NCI-H2196 treated with DMSO at 0.1 percent for 48 hours (cell line): Measurements from ENCODE around the gene HECW1.
"Not testable (repeated sequence)": the region's sequence is repeated elsewhere in the genome, so short reads cannot be mapped to it uniquely, and the experiment has no call there.

Experiments used
- DNase-seq: peaks from one replicate; lab custom pipeline; 2025; ENCODE audit not compliant: unreplicated experiment; lab: John Stamatoyannopoulos, UW

Gene HECW1

GRCh38 chr7:43111630-43112458 lies 603 bp upstream of the HECW1 start:
- DNase-seq: no peak

GRCh38 chr7:43112941-43113621 lies 634 bp downstream of the HECW1 start:
- DNase-seq: no peak

- no peak for DNase-seq
Observed at GRCh38 chr7:43113622-43114457, 1.4 kb downstream of the HECW1 start.

GRCh38 chr7:43114458-43114780 lies 2.0 kb downstream of the HECW1 start:
- no peak for DNase-seq

GRCh38 chr7:43116451-43116850 lies 4.0 kb downstream of the HECW1 start:
- no peak for DNase-seq

- no peak for DNase-seq
Observed at GRCh38 chr7:43117095-43117494, 4.6 kb downstream of the HECW1 start.

GRCh38 chr7:43117861-43118260 lies 5.4 kb downstream of the HECW1 start:
- DNase-seq: no peak

- no peak for DNase-seq
Observed at GRCh38 chr7:43118313-43118712, 5.9 kb downstream of the HECW1 start.

- DNase-seq: no peak
Observed at GRCh38 chr7:43119371-43120075, 7.1 kb downstream of the HECW1 start.

- DNase-seq: no peak
Observed at GRCh38 chr7:43121973-43122372, 9.5 kb downstream of the HECW1 start.

- no peak for DNase-seq
Observed at GRCh38 chr7:43123457-43123856, 11.0 kb downstream of the HECW1 start.

- no peak for DNase-seq
Observed at GRCh38 chr7:43124388-43124787, 11.9 kb downstream of the HECW1 start.

- DNase-seq: no peak
Observed at GRCh38 chr7:43130347-43130746, 17.9 kb downstream of the HECW1 start.

GRCh38 chr7:43135129-43135528 lies 22.7 kb downstream of the HECW1 start:
- DNase-seq: no peak

GRCh38 chr7:43136064-43136463 lies 23.6 kb downstream of the HECW1 start:
- DNase-seq: no peak

GRCh38 chr7:43137121-43137744 lies 24.8 kb downstream of the HECW1 start:
- DNase-seq: not testable (repeated sequence)

- DNase-seq: no peak
Observed at GRCh38 chr7:43137811-43138210, 25.4 kb downstream of the HECW1 start.

GRCh38 chr7:43138710-43139109 lies 26.3 kb downstream of the HECW1 start:
- no peak for DNase-seq

GRCh38 chr7:43139137-43139536 lies 26.7 kb downstream of the HECW1 start:
- no peak for DNase-seq

- no peak for DNase-seq
Observed at GRCh38 chr7:43140186-43140585, 27.7 kb downstream of the HECW1 start.

- DNase-seq: no peak
Observed at GRCh38 chr7:43141091-43141490, 28.6 kb downstream of the HECW1 start.
